H9 (cell line): ENCODE data around the gene E2F4. TPM values are rescaled to one million over a fixed set of nuclear protein-coding genes. Genes with fewer than 3 reads are reported as not detected.

Source experiments
- DNase-seq: peaks from one replicate; pipeline ENCODE4 v3.0.0-alpha.2; 2017
- H2AFZ ChIP-seq: one replicate; pipeline ENCODE4 v1.6.1; 2013; ENCODE audit warnings: mild to moderate bottlenecking, low read length, control low read depth, moderate library complexity
- H2AK5ac ChIP-seq: 2 replicates; pipeline ENCODE4 v1.6.1; 2013; ENCODE audit warnings: low read length, control low read depth, mixed read lengths; ENCODE audit not compliant: insufficient read length
- H2BK120ac ChIP-seq: one replicate; pipeline ENCODE4 v1.6.1; 2013; ENCODE audit warnings: low read depth, mild to moderate bottlenecking, low read length, control low read depth, inconsistent platforms; ENCODE audit not compliant: poor library complexity, severe bottlenecking
- H2BK12ac ChIP-seq: 2 replicates; pipeline ENCODE4 v1.6.1; 2013; ENCODE audit warnings: low read length, control low read depth, mixed read lengths, low read depth; ENCODE audit not compliant: insufficient read length
- H2BK15ac ChIP-seq: 2 replicates; pipeline ENCODE4 v1.6.1; 2013; ENCODE audit warnings: low read depth, low read length, control low read depth
- H2BK20ac ChIP-seq: one replicate; pipeline ENCODE4 v1.6.1; 2013; ENCODE audit warnings: low read depth, mild to moderate bottlenecking, low read length, control low read depth, inconsistent platforms; ENCODE audit not compliant: poor library complexity, severe bottlenecking
- H2BK5ac ChIP-seq: 2 replicates; pipeline ENCODE4 v1.6.1; 2013; ENCODE audit warnings: low read length, control low read depth, mixed read lengths; ENCODE audit not compliant: insufficient read length
- H3K14ac ChIP-seq: 2 replicates; pipeline ENCODE4 v1.6.1; 2013; ENCODE audit warnings: low read length, control low read depth; ENCODE audit not compliant: insufficient read depth
- H3K18ac ChIP-seq: 2 replicates; pipeline ENCODE4 v1.6.1; 2013; ENCODE audit warnings: low read depth, mild to moderate bottlenecking, mixed read lengths, low read length, control low read depth; ENCODE audit not compliant: insufficient read length
- H3K23ac ChIP-seq: 2 replicates; pipeline ENCODE4 v1.6.1; 2013; ENCODE audit warnings: low read length, control low read depth, mixed read lengths, low read depth; ENCODE audit not compliant: insufficient read length
- H3K23me2 ChIP-seq: 2 replicates; pipeline ENCODE4 v1.6.1; 2013; ENCODE audit warnings: low read depth, mild to moderate bottlenecking, mixed read lengths, low read length, control low read depth; ENCODE audit not compliant: insufficient read length, poor library complexity, severe bottlenecking
- H3K27ac ChIP-seq: 2 replicates; pipeline ENCODE4 v1.5.1; 2013; ENCODE audit warnings: low read length, control low read depth, mixed read lengths, low read depth; ENCODE audit not compliant: insufficient read length
- H3K27me3 ChIP-seq: 2 replicates; pipeline ENCODE4 v1.6.1; 2013; ENCODE audit warnings: low read length, control low read depth, inconsistent platforms; ENCODE audit not compliant: insufficient read depth
- H3K4ac ChIP-seq: 2 replicates; pipeline ENCODE4 v1.6.1; 2013; ENCODE audit warnings: low read depth, mild to moderate bottlenecking, control low read depth, inconsistent platforms, low read length, moderate library complexity
- H3K4me1 ChIP-seq: 2 replicates; pipeline ENCODE4 v1.6.1; 2013; ENCODE audit warnings: low read length, control low read depth, inconsistent platforms; ENCODE audit not compliant: insufficient read depth
- H3K4me2 ChIP-seq: 2 replicates; pipeline ENCODE4 v1.6.1; 2013; ENCODE audit warnings: low read length, control low read depth, mixed read lengths; ENCODE audit not compliant: insufficient read length, insufficient read depth
- H3K56ac ChIP-seq: 2 replicates; pipeline ENCODE4 v1.6.1; 2013; ENCODE audit warnings: low read depth, mild to moderate bottlenecking, mixed read lengths, low read length, control low read depth; ENCODE audit not compliant: insufficient read length
- H3K79me1 ChIP-seq: 2 replicates; pipeline ENCODE4 v1.6.1; 2013; ENCODE audit warnings: low read depth, mild to moderate bottlenecking, moderate library complexity, low read length, control low read depth, inconsistent platforms; ENCODE audit not compliant: insufficient read depth, poor library complexity, severe bottlenecking
- H3K79me2 ChIP-seq: 2 replicates; pipeline ENCODE4 v1.6.1; 2013; ENCODE audit warnings: low read length, control low read depth, inconsistent platforms; ENCODE audit not compliant: insufficient read depth
- H3K9ac ChIP-seq: 2 replicates; pipeline ENCODE4 v1.6.1; 2013; ENCODE audit warnings: low read length, control low read depth, mixed read lengths; ENCODE audit not compliant: insufficient read length; ENCODE audit errors: extremely low read depth
- H3K9me3 ChIP-seq: one replicate; pipeline ENCODE4 v1.6.1; 2013; ENCODE audit warnings: low read depth, low read length, inconsistent platforms; ENCODE audit not compliant: control insufficient read depth
- H3T11ph ChIP-seq: one replicate; pipeline ENCODE4 v1.6.1; 2013; ENCODE audit warnings: mild to moderate bottlenecking, low read length, control low read depth, inconsistent platforms
- H4K20me1 ChIP-seq: one replicate; pipeline ENCODE4 v1.6.1; 2013; ENCODE audit not compliant: control insufficient read depth, insufficient read length, insufficient read depth
- H4K5ac ChIP-seq: 2 replicates; pipeline ENCODE4 v1.6.1; 2013; ENCODE audit warnings: low read depth, mild to moderate bottlenecking, mixed read lengths, low read length, control low read depth; ENCODE audit not compliant: insufficient read length
- H4K8ac ChIP-seq: replicated peaks from 2 replicates; pipeline ENCODE4 v1.6.1; 2013; ENCODE audit warnings: low read length, control low read depth, mixed read lengths, low read depth; ENCODE audit not compliant: insufficient read length
- H4K91ac ChIP-seq: 2 replicates; pipeline ENCODE4 v1.6.1; 2013; ENCODE audit warnings: low read depth, mild to moderate bottlenecking, moderate library complexity, mixed read lengths, low read length, control low read depth; ENCODE audit not compliant: insufficient read length
- H3K27ac Mint-ChIP-seq, 3 experiments: 2 replicates in 2 of 3; 3 replicates in 1 of 3; pipeline ENCODE4 v1.8.0; 2020 to 2021; ENCODE audit warnings: mixed read lengths in 3 of 3, mild to moderate bottlenecking in 1 of 3, moderate library complexity in 1 of 3
- H3K27me3 Mint-ChIP-seq: 2 replicates; pipeline ENCODE4 v1.8.0; 2021; ENCODE audit warnings: low read depth, mild to moderate bottlenecking, moderate library complexity, mixed read lengths
- H3K36me3 Mint-ChIP-seq, 3 experiments: 2 replicates in 2 of 3; 3 replicates in 1 of 3; pipeline ENCODE4 v1.8.0; 2020 to 2021; ENCODE audit warnings: low read depth in 3 of 3, mixed read lengths in 3 of 3; ENCODE audit not compliant: insufficient read depth in 1 of 3
- H3K4me1 Mint-ChIP-seq, 2 experiments: 2 replicates each; pipeline ENCODE4 v1.8.0; 2020; ENCODE audit warnings: mixed read lengths in 2 of 2
- H3K4me3 Mint-ChIP-seq, 2 experiments: 2 replicates in 1 of 2; 3 replicates in 1 of 2; pipeline ENCODE4 v1.8.0; 2020 to 2021; ENCODE audit warnings: mild to moderate bottlenecking in 2 of 2, mixed read lengths in 2 of 2, moderate library complexity in 1 of 2
- H3K9me3 Mint-ChIP-seq, 2 experiments: 2 replicates in 1 of 2; 3 replicates in 1 of 2; pipeline ENCODE4 v1.8.0; 2020; ENCODE audit warnings: mild to moderate bottlenecking in 2 of 2, mixed read lengths in 2 of 2, moderate library complexity in 1 of 2
- WGBS: extraction: QIAGEN DNeasy Blood & Tissue Kit; methylation state at CpG from one replicate; pipeline ENCODE4 v1.1.7; 2013; ENCODE audit warnings: missing lambda C conversion rate, low lambda C conversion rate, mixed read lengths; ENCODE audit not compliant: insufficient read length; ENCODE audit errors: extremely low coverage; 5-methylcytosine and 5-hydroxymethylcytosine counted together
- total RNA-seq: library from RNA; stranded (reverse); gene quantifications from 2 replicates; pipeline ENCODE4 v1.2.1, GENCODE V29; 2021
- TF ChIP-seq, protein P1 (sequence below): fragments of 200-600 bp; sonication (generic); conservative IDR thresholded peaks from 3 replicates; pipeline ENCODE4 v1.8.0; 2021; ENCODE audit warnings: antibody characterized with exemption, mild to moderate bottlenecking

Gene E2F4
- total RNA-seq, 1 experiment from 2014 or later = 116 TPM

DNA sequence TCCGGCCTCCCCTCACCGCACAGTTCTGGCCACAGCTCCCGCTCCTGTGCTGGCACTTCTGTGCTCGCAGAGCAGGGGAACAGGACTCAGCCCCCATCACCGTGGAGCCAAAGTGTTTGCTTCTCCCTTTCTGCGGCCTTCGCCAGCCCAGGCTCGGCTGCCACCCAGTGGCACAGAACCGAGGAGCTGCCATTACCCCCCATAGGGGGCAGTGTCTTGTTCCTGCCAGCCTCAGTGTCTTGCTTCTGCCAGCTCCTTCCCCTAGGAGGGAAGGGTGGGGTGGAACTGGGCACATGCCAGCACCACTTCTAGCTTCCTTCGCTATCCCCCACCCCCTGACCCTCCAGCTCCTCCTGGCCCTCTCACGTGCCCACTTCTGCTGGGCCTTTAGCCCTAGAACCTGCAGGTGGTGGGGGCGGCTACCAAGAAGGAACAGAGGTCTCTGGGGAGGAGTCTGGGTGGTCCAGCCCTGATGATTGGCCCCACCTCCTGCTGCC is 6.3 kb downstream of the E2F4 start:
- peak; percentile 79 for DNase-seq
- H3K4me1 Mint-ChIP-seq = peaks cover 8 to 19% of the 10 kb centered on the region in 2 experiments
- Histone ChIP-seq H2BK12ac (no peak overlapping the region), H2BK20ac (no peak overlapping the region), H4K5ac (no peak overlapping the region), H3K14ac (no peak overlapping the region), H4K91ac (no peak overlapping the region), H3K27me3 (no peaks in the 10 kb centered on the region), H3K27ac (no peak overlapping the region), H3K4ac (no peak overlapping the region), H3K18ac (no peak overlapping the region), H3K23me2 (no peaks in the 10 kb centered on the region), H3K23ac (no peak overlapping the region), H2AK5ac (no peak overlapping the region), H3K79me1 (peaks cover 3% of the 10 kb centered on the region), H2BK5ac (no peak overlapping the region), H2AFZ (no peak overlapping the region), H2BK120ac (no peak overlapping the region), H3K4me2 (peak overlapping the region; percentile 47), H2BK15ac (no peak overlapping the region), H4K8ac (no peak overlapping the region), H3K79me2 (peaks cover 3% of the 10 kb centered on the region; the same call in 1 of the 2 replicates), H4K20me1 (no peaks in the 10 kb centered on the region), H3K4me1 (no peaks in the 10 kb centered on the region), H3K9ac (no peak overlapping the region), H3T11ph (no peak overlapping the region), H3K56ac (no peak overlapping the region), H3K9me3 (no peaks in the 10 kb centered on the region)
- WGBS = no CpG with 5 or more reads among the region's 12 CpGs
- 0 out of 2 replicates have a peak, but pooled peaks cover 2% of the 10 kb centered on the region for H3K27me3 Mint-ChIP-seq
- 0 out of 7 replicates have a peak overlapping the region, but pooled peaks of 1 of the 3 experiments have one; percentile 66 for H3K27ac Mint-ChIP-seq
- TF ChIP-seq, protein P1, sequence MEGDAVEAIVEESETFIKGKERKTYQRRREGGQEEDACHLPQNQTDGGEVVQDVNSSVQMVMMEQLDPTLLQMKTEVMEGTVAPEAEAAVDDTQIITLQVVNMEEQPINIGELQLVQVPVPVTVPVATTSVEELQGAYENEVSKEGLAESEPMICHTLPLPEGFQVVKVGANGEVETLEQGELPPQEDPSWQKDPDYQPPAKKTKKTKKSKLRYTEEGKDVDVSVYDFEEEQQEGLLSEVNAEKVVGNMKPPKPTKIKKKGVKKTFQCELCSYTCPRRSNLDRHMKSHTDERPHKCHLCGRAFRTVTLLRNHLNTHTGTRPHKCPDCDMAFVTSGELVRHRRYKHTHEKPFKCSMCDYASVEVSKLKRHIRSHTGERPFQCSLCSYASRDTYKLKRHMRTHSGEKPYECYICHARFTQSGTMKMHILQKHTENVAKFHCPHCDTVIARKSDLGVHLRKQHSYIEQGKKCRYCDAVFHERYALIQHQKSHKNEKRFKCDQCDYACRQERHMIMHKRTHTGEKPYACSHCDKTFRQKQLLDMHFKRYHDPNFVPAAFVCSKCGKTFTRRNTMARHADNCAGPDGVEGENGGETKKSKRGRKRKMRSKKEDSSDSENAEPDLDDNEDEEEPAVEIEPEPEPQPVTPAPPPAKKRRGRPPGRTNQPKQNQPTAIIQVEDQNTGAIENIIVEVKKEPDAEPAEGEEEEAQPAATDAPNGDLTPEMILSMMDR = peak; percentile 70
- no peaks in the 10 kb centered on the region for H3K9me3 Mint-ChIP-seq
- peak overlapping the region; percentile 10 to 62; a peak in 3 of 5 replicates for H3K4me3 Mint-ChIP-seq
- H3K36me3 Mint-ChIP-seq = peaks cover 37 to 73% (median 53%) of the 10 kb centered on the region in 3 experiments
